Measurements from ENCODE around the gene IGFLR1.

Gene IGFLR1

GRCh38 chr19:35738021-35738886, 4.0 kb downstream of the IGFLR1 start:
- no peaks in the 10 kb centered on the region for H3K27me3 ChIP-seq (ENCODE audit: control insufficient read depth in 1 of 2, insufficient read depth in 1 of 2, low read length in 2 of 2)
- H3K18ac ChIP-seq (ENCODE audit: low read depth in 1 of 2, low read length in 2 of 2): no peak overlapping the region
- no peak overlapping the region for H2BK120ac ChIP-seq (ENCODE audit: low read depth, low read length)
- no peak overlapping the region for H4K91ac ChIP-seq (ENCODE audit: low read length)
- no peak overlapping the region for H2AFZ ChIP-seq (ENCODE audit: low read depth, low read length)
- no peak overlapping the region for H3K4me3 ChIP-seq (ENCODE audit: insufficient read depth in 1 of 2, low read depth in 1 of 2, low read length in 2 of 2)
- H3K9me3 ChIP-seq (ENCODE audit: control insufficient read depth, low read length): no peaks in the 10 kb centered on the region
- H3K23ac ChIP-seq (ENCODE audit: low read length in 2 of 2): no peak overlapping the region
- peaks cover 12% of the 10 kb centered on the region for H3K4me1 ChIP-seq (ENCODE audit: control insufficient read depth, insufficient read depth, low read depth, low read length)
- H3K36me3 ChIP-seq (ENCODE audit: control insufficient read depth in 1 of 2, insufficient read depth in 2 of 2, low read depth in 1 of 2, low read length in 2 of 2): peaks cover 70 to 72% of the 10 kb centered on the region in 2 experiments
- peaks cover 28% of the 10 kb centered on the region for H3K79me1 ChIP-seq (replicated peaks; ENCODE audit: low read length, poor library complexity, severe bottlenecking)
- H3K4ac ChIP-seq (ENCODE audit: low read depth in 1 of 2, low read length in 2 of 2): no peak overlapping the region
- H3K14ac ChIP-seq (ENCODE audit: low read length in 2 of 2): no peak overlapping the region
- no peak overlapping the region for H3K27ac ChIP-seq (ENCODE audit: low read length, poor library complexity, severe bottlenecking)
- H2AK5ac ChIP-seq (ENCODE audit: low read length, severe bottlenecking): no peak overlapping the region
- H2BK5ac ChIP-seq (ENCODE audit: low read depth, low read length, poor library complexity, severe bottlenecking): no peak overlapping the region
- H4K8ac ChIP-seq (ENCODE audit: low read length): no peak overlapping the region
- H3K9ac ChIP-seq (ENCODE audit: low read length): no peak overlapping the region
- no peak overlapping the region for H2BK12ac ChIP-seq (ENCODE audit: low read length in 2 of 2)
- no peak overlapping the region for H3K4me2 ChIP-seq (ENCODE audit: low read length, poor library complexity, severe bottlenecking)
- DNase-seq: no peak
- WGBS: 96% methylated on average over 36 of the region's 37 CpGs
- no peak overlapping the region for H2BK15ac ChIP-seq (ENCODE audit: low read depth, poor library complexity, severe bottlenecking)

- Histone ChIP-seq H3K4ac (ENCODE audit: low read depth in 1 of 2, low read length in 2 of 2) (no peak overlapping the region), H2AK5ac (ENCODE audit: low read length, severe bottlenecking) (no peak overlapping the region), H3K4me1 (ENCODE audit: control insufficient read depth, insufficient read depth, low read depth, low read length) (peaks cover 12% of the 10 kb centered on the region), H3K36me3 (ENCODE audit: control insufficient read depth in 1 of 2, insufficient read depth in 2 of 2, low read depth in 1 of 2, low read length in 2 of 2) (peaks cover 63 to 76% of the 10 kb centered on the region in 2 experiments), H3K9ac (ENCODE audit: low read length) (no peak overlapping the region), H3K27ac (ENCODE audit: low read length, poor library complexity, severe bottlenecking) (no peak overlapping the region), H3K4me2 (ENCODE audit: low read length, poor library complexity, severe bottlenecking) (no peak overlapping the region), H3K79me1 (replicated peaks; ENCODE audit: low read length, poor library complexity, severe bottlenecking) (peaks cover 29% of the 10 kb centered on the region), H3K14ac (ENCODE audit: low read length in 2 of 2) (no peak overlapping the region), H3K23ac (ENCODE audit: low read length in 2 of 2) (no peak overlapping the region), H2BK5ac (ENCODE audit: low read depth, low read length, poor library complexity, severe bottlenecking) (no peak overlapping the region), H2BK12ac (ENCODE audit: low read length in 2 of 2) (no peak overlapping the region), H2BK120ac (ENCODE audit: low read depth, low read length) (no peak overlapping the region), H3K27me3 (ENCODE audit: control insufficient read depth in 1 of 2, insufficient read depth in 1 of 2, low read length in 2 of 2) (no peaks in the 10 kb centered on the region), H2BK15ac (ENCODE audit: low read depth, poor library complexity, severe bottlenecking) (no peak overlapping the region), H3K4me3 (ENCODE audit: insufficient read depth in 1 of 2, low read depth in 1 of 2, low read length in 2 of 2) (no peak overlapping the region), H3K18ac (ENCODE audit: low read depth in 1 of 2, low read length in 2 of 2) (no peak overlapping the region), H4K91ac (ENCODE audit: low read length) (no peak overlapping the region), H4K8ac (ENCODE audit: low read length) (no peak overlapping the region), H2AFZ (ENCODE audit: low read depth, low read length) (no peak overlapping the region), H3K9me3 (ENCODE audit: control insufficient read depth, low read length) (no peaks in the 10 kb centered on the region)
- no peak for DNase-seq
- 96% methylated on average over 21 of the region's 22 CpGs for WGBS
Measured at GRCh38 chr19:35736913-35737886, 5.1 kb downstream of the IGFLR1 start.

GRCh38 chr19:35734889-35735288, 7.4 kb downstream of the IGFLR1 start:
- Histone ChIP-seq H2BK120ac (ENCODE audit: low read depth, low read length) (no peak overlapping the region), H4K91ac (ENCODE audit: low read length) (no peak overlapping the region)
- no peak for DNase-seq

GRCh38 chr19:35734273-35734672, 8.0 kb downstream of the IGFLR1 start:
- WGBS: 97% methylated on average over 8 of the region's 8 CpGs
- H3K27me3 ChIP-seq (ENCODE audit: control insufficient read depth in 1 of 2, insufficient read depth in 1 of 2, low read length in 2 of 2): no peaks in the 10 kb centered on the region
- H3K4ac ChIP-seq (ENCODE audit: low read depth in 1 of 2, low read length in 2 of 2): no peak overlapping the region
- H3K79me1 ChIP-seq (replicated peaks; ENCODE audit: low read length, poor library complexity, severe bottlenecking): peaks cover 54% of the 10 kb centered on the region
- no peak overlapping the region for H3K4me2 ChIP-seq (ENCODE audit: low read length, poor library complexity, severe bottlenecking)
- H4K91ac ChIP-seq (ENCODE audit: low read length): no peak overlapping the region
- H2BK5ac ChIP-seq (ENCODE audit: low read depth, low read length, poor library complexity, severe bottlenecking): no peak overlapping the region
- no peak overlapping the region for H3K23ac ChIP-seq (ENCODE audit: low read length in 2 of 2)
- no peak overlapping the region for H2BK12ac ChIP-seq (ENCODE audit: low read length in 2 of 2)
- no peak overlapping the region for H2BK15ac ChIP-seq (ENCODE audit: low read depth, poor library complexity, severe bottlenecking)
- no peak overlapping the region for H3K14ac ChIP-seq (ENCODE audit: low read length in 2 of 2)
- peaks cover 2% of the 10 kb centered on the region for H3K4me1 ChIP-seq (ENCODE audit: control insufficient read depth, insufficient read depth, low read depth, low read length)
- no peak overlapping the region for H2AFZ ChIP-seq (ENCODE audit: low read depth, low read length)
- no peak overlapping the region for H2AK5ac ChIP-seq (ENCODE audit: low read length, severe bottlenecking)
- peaks cover 88 to 98% of the 10 kb centered on the region in 2 experiments for H3K36me3 ChIP-seq (ENCODE audit: control insufficient read depth in 1 of 2, insufficient read depth in 2 of 2, low read depth in 1 of 2, low read length in 2 of 2)
- H3K9me3 ChIP-seq (ENCODE audit: control insufficient read depth, low read length): no peaks in the 10 kb centered on the region
- H3K18ac ChIP-seq (ENCODE audit: low read depth in 1 of 2, low read length in 2 of 2): no peak overlapping the region
- no peak overlapping the region for H3K4me3 ChIP-seq (ENCODE audit: insufficient read depth in 1 of 2, low read depth in 1 of 2, low read length in 2 of 2)
- H3K27ac ChIP-seq (ENCODE audit: low read length, poor library complexity, severe bottlenecking): no peak overlapping the region
- peak overlapping the region; percentile 33 for H3K9ac ChIP-seq (ENCODE audit: low read length)
- DNase-seq: no peak
- H4K8ac ChIP-seq (ENCODE audit: low read length): peak overlapping the region; percentile 35
- no peak overlapping the region for H2BK120ac ChIP-seq (ENCODE audit: low read depth, low read length)

More at GRCh38 chr19:35734889-35735288, 7.4 kb downstream of the IGFLR1 start:
- Histone ChIP-seq H2AK5ac (ENCODE audit: low read length, severe bottlenecking) (no peak overlapping the region), H3K9me3 (ENCODE audit: control insufficient read depth, low read length) (no peaks in the 10 kb centered on the region), H3K18ac (ENCODE audit: low read depth in 1 of 2, low read length in 2 of 2) (no peak overlapping the region), H3K79me1 (replicated peaks; ENCODE audit: low read length, poor library complexity, severe bottlenecking) (peaks cover 49% of the 10 kb centered on the region), H3K27ac (ENCODE audit: low read length, poor library complexity, severe bottlenecking) (no peak overlapping the region), H3K4me1 (ENCODE audit: control insufficient read depth, insufficient read depth, low read depth, low read length) (peaks cover 5% of the 10 kb centered on the region), H2BK12ac (ENCODE audit: low read length in 2 of 2) (no peak overlapping the region), H3K27me3 (ENCODE audit: control insufficient read depth in 1 of 2, insufficient read depth in 1 of 2, low read length in 2 of 2) (no peaks in the 10 kb centered on the region), H3K4ac (ENCODE audit: low read depth in 1 of 2, low read length in 2 of 2) (no peak overlapping the region), H2BK5ac (ENCODE audit: low read depth, low read length, poor library complexity, severe bottlenecking) (no peak overlapping the region), H3K23ac (ENCODE audit: low read length in 2 of 2) (no peak overlapping the region), H3K4me3 (ENCODE audit: insufficient read depth in 1 of 2, low read depth in 1 of 2, low read length in 2 of 2) (no peak overlapping the region), H3K14ac (ENCODE audit: low read length in 2 of 2) (no peak overlapping the region), H2BK15ac (ENCODE audit: low read depth, poor library complexity, severe bottlenecking) (no peak overlapping the region), H2AFZ (ENCODE audit: low read depth, low read length) (no peak overlapping the region), H4K8ac (ENCODE audit: low read length) (no peak overlapping the region), H3K36me3 (ENCODE audit: control insufficient read depth in 1 of 2, insufficient read depth in 2 of 2, low read depth in 1 of 2, low read length in 2 of 2) (peaks cover 82 to 97% of the 10 kb centered on the region in 2 experiments), H3K9ac (ENCODE audit: low read length) (no peak overlapping the region), H3K4me2 (ENCODE audit: low read length, poor library complexity, severe bottlenecking) (no peak overlapping the region)
- 97% methylated on average over 2 of the region's 5 CpGs for WGBS
